ENCODE results near the gene NDUFAF2. TPM values are rescaled to one million over a fixed set of nuclear protein-coding genes. Genes with fewer than 3 reads are reported as not detected.
A peak's percentile ranks its signal among the peaks of the same experiment; 100 is the strongest.
"Not testable (repeated sequence)": the region's sequence is repeated elsewhere in the genome, so short reads cannot be mapped to it uniquely, and the experiment has no call there.

NDUFAF2 gene
- total RNA-seq, 4 donors from 2014 or later = 16.0 to 24.1 (median 20.2) TPM

GRCh38 chr5:61182449-61182848, 237.4 kb downstream of the NDUFAF2 start:
- TF ChIP-seq, protein P1, sequence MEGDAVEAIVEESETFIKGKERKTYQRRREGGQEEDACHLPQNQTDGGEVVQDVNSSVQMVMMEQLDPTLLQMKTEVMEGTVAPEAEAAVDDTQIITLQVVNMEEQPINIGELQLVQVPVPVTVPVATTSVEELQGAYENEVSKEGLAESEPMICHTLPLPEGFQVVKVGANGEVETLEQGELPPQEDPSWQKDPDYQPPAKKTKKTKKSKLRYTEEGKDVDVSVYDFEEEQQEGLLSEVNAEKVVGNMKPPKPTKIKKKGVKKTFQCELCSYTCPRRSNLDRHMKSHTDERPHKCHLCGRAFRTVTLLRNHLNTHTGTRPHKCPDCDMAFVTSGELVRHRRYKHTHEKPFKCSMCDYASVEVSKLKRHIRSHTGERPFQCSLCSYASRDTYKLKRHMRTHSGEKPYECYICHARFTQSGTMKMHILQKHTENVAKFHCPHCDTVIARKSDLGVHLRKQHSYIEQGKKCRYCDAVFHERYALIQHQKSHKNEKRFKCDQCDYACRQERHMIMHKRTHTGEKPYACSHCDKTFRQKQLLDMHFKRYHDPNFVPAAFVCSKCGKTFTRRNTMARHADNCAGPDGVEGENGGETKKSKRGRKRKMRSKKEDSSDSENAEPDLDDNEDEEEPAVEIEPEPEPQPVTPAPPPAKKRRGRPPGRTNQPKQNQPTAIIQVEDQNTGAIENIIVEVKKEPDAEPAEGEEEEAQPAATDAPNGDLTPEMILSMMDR (IDR thresholded peaks at IDR 0.05) = no peak
- no peak for TF ChIP-seq POLR2A (IDR thresholded peaks at IDR 0.05)
- Histone ChIP-seq H3K9me3 (no peaks in the 10 kb centered on the region), H3K36me3 (no peaks in the 10 kb centered on the region), H3K4me1 (peaks cover 33 to 43% of the 10 kb centered on the region in 2 donors), H3K27me3 (no peaks in the 10 kb centered on the region), H3K27ac (no peak overlapping the region), H3K4me3 (replicated peaks in 1 of 3) (no peak overlapping the region)
- WGBS, 2 donors = 78 to 80% methylated on average over 2 of the region's 2 CpGs
- no peak for DNase-seq
- intact Hi-C loops (cut with DNase I) = no loop called here

DNA sequence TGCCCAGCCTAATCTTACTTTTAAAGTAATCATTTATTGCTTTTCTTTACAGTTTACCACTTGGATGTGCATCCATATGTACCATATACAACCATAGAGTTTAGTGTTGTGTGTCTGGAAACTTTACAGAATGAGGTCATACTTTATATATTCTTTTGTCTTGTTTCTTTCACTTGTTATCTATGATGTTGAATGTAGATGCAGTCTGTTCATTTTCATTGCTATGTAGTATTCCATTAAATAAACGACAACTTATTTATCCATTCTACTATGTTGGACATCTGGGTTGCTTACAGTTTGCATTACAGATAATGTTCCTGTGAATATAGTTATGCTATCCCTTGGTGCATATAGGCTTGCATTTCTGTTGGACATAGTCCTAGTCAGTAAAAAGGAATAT, 238.5 kb downstream of the NDUFAF2 start:
- DNase-seq = no peak
- TF ChIP-seq, protein P1 (IDR thresholded peaks at IDR 0.05) = no peak
- no peak for TF ChIP-seq POLR2A (IDR thresholded peaks at IDR 0.05)
- Histone ChIP-seq H3K27ac (no peak overlapping the region), H3K27me3 (no peaks in the 10 kb centered on the region), H3K36me3 (no peaks in the 10 kb centered on the region), H3K4me3 (replicated peaks in 1 of 3) (no peak overlapping the region), H3K4me1 (peaks cover 26 to 37% of the 10 kb centered on the region in 2 donors), H3K9me3 (no peaks in the 10 kb centered on the region)
- intact Hi-C loops (cut with DNase I) = no loop called here
- WGBS, 2 donors = 98 to 100% methylated on average over 1 of the region's 1 CpG

DNA sequence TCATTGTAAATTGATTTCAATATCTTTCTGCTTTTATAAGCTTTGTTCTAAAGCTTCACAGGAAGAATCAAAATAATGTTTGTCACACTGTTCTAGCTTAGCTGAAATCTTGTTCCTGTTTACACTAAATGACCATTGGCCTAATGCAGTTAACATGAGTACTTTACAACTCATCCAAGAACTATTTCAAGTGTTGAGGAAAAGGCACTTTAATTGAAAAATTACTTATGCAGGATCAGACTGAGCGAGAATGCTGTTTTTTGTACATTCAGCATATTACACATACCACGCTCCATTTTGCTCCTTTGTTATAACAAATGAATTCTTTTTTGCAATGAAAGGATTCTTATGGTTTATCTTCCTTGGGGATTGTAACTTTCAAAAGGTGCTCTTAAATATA, 239.7 kb downstream of the NDUFAF2 start:
- no peak for TF ChIP-seq POLR2A (IDR thresholded peaks at IDR 0.05)
- TF ChIP-seq, protein P1 (IDR thresholded peaks at IDR 0.05) = no peak
- H3K27me3 ChIP-seq = no peaks in the 10 kb centered on the region
- no peaks in the 10 kb centered on the region for H3K9me3 ChIP-seq
- WGBS, 2 donors = 69 to 73% methylated on average over 2 of the region's 2 CpGs
- no peaks in the 10 kb centered on the region for H3K36me3 ChIP-seq
- DNase-seq = no peak
- H3K4me1 ChIP-seq = peaks cover 17 to 28% of the 10 kb centered on the region in 2 donors
- no peak overlapping the region for H3K4me3 ChIP-seq (replicated peaks in 1 of 3)
- peak overlapping the region in 2 of 3 donors; percentile 20 to 21 for H3K27ac ChIP-seq
- intact Hi-C loops (cut with DNase I) = no loop called here

DNA sequence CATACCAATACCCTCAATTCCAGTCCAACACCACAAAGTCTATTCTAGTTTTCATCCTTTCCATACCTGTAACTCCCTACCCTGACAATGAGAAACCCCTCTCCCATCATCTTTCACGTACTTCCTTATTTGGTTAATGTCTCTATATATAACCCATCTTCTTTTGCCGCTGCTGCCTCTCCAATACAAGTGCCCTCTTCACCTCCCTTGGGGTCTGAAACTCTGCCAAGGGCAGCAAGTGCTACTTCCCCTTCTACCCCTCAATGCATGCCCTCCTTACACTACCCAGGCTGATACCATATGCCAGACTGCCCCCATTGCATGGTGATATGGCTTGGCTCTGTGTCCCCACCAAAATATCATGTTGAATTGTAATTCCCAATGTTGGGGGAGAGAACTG, 241.6 kb downstream of the NDUFAF2 start:
- intact Hi-C loops (cut with DNase I) = no loop called here
- peaks cover 12 to 23% of the 10 kb centered on the region in 2 donors for H3K4me1 ChIP-seq
- DNase-seq = no peak
- TF ChIP-seq, protein P1 (IDR thresholded peaks at IDR 0.05) = no peak
- TF ChIP-seq POLR2A (IDR thresholded peaks at IDR 0.05) = no peak
- no peak overlapping the region for H3K4me3 ChIP-seq (replicated peaks in 1 of 3)
- H3K36me3 ChIP-seq = no peaks in the 10 kb centered on the region
- H3K27me3 ChIP-seq = no peaks in the 10 kb centered on the region
- H3K9me3 ChIP-seq = no peaks in the 10 kb centered on the region
- no peak overlapping the region for H3K27ac ChIP-seq
- WGBS, 2 donors = 52 to 64% methylated on average over 2 of the region's 2 CpGs

DNA sequence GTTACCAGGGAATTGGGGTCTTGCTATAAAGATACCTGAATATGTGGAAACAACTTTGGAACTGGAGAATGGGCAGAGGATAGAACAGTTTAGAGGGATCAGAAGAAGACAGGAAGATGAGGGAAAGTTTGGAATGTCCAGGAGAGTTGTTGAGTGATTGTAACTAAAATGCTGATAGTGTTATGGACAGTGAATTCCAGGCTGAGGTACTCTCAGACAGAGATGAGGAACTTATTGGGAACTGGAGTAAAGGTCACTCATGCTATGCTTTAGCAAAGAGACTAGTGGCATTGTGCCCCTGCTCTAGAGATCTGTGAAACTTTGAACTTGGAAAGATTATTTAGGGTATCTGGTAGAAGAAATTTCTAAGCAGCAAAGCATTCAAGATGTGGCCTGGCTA, 242.3 kb downstream of the NDUFAF2 start:
- H3K4me3 ChIP-seq (replicated peaks in 1 of 3); DNase-seq; H3K9me3 ChIP-seq; H3K36me3 ChIP-seq; intact Hi-C loops (cut with DNase I); H3K27me3 ChIP-seq; H3K27ac ChIP-seq: not testable (repeated sequence)
- H3K4me1 ChIP-seq = peaks cover 12 to 23% of the 10 kb centered on the region in 2 donors

DNA sequence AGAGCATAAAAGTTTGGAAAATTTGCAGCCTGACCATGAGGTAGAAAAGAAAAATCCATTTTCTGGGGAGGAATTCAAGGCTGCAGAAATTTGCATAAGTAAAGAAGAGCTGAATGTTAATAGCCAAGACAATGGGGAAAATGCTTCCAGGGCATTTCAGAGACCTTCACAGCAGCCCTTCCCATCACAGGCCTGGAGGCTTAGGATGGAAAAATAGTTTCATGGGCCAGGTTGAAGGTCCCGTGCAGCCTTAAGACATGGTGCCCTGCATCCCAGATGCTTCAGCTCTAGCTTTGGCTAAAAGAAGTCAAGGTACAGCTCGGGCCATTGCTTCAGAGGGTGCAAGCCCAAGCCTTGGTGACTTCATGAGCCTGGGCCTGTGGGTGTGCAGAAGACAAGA, 242.8 kb downstream of the NDUFAF2 start:
- WGBS, 2 donors = 94 to 96% methylated on average over 2 of the region's 2 CpGs
- H3K36me3 ChIP-seq; H3K9me3 ChIP-seq; H3K4me3 ChIP-seq (replicated peaks in 1 of 3); intact Hi-C loops (cut with DNase I); DNase-seq; H3K27ac ChIP-seq; H3K27me3 ChIP-seq: not testable (repeated sequence)
- peaks cover 12 to 23% of the 10 kb centered on the region in 2 donors for H3K4me1 ChIP-seq

Data from thyroid gland (tissue), 4 donors.